ENCODE results near the gene SUCLG2.

- TF ChIP-seq EZH2phosphoT487 (IDR thresholded peaks at IDR 0.05; ENCODE audit: insufficient read depth, low read depth) (no peak), EZH2 (IDR thresholded peaks at IDR 0.05; ENCODE audit: insufficient read depth, poor library complexity, severe bottlenecking) (no peak)
Measured at GRCh38 chr3:67335813-67336212, 318.6 kb downstream of the SUCLG2 start.
